Measurements from ENCODE around the gene CRYL1.

Gene CRYL1

GRCh38 chr13:20559659-20560356 lies 34.2 kb upstream of the CRYL1 start:
- Histone ChIP-seq H3K27me3 (ENCODE audit: insufficient read depth, poor library complexity, severe bottlenecking) (no peaks in the 10 kb centered on the region), H3K4me3 (replicated peaks; ENCODE audit: insufficient read depth, low read length) (no peak overlapping the region), H3K27ac (replicated peaks) (no peak overlapping the region)
- TF ChIP-seq, protein P1, sequence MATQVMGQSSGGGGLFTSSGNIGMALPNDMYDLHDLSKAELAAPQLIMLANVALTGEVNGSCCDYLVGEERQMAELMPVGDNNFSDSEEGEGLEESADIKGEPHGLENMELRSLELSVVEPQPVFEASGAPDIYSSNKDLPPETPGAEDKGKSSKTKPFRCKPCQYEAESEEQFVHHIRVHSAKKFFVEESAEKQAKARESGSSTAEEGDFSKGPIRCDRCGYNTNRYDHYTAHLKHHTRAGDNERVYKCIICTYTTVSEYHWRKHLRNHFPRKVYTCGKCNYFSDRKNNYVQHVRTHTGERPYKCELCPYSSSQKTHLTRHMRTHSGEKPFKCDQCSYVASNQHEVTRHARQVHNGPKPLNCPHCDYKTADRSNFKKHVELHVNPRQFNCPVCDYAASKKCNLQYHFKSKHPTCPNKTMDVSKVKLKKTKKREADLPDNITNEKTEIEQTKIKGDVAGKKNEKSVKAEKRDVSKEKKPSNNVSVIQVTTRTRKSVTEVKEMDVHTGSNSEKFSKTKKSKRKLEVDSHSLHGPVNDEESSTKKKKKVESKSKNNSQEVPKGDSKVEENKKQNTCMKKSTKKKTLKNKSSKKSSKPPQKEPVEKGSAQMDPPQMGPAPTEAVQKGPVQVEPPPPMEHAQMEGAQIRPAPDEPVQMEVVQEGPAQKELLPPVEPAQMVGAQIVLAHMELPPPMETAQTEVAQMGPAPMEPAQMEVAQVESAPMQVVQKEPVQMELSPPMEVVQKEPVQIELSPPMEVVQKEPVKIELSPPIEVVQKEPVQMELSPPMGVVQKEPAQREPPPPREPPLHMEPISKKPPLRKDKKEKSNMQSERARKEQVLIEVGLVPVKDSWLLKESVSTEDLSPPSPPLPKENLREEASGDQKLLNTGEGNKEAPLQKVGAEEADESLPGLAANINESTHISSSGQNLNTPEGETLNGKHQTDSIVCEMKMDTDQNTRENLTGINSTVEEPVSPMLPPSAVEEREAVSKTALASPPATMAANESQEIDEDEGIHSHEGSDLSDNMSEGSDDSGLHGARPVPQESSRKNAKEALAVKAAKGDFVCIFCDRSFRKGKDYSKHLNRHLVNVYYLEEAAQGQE (IDR thresholded peaks at IDR 0.05; ENCODE audit: insufficient replicate concordance, low read depth), result no peak
- no peak for TF ChIP-seq GABPA (IDR thresholded peaks at IDR 0.05; ENCODE audit: low read depth)
- TF ChIP-seq POLR2AphosphoS5 (IDR thresholded peaks at IDR 0.05; ENCODE audit: low read depth), result no peak
- TF ChIP-seq SPI1 (IDR thresholded peaks at IDR 0.05; ENCODE audit: borderline replicate concordance, low read depth), result no peak
- TF ChIP-seq, protein P2, sequence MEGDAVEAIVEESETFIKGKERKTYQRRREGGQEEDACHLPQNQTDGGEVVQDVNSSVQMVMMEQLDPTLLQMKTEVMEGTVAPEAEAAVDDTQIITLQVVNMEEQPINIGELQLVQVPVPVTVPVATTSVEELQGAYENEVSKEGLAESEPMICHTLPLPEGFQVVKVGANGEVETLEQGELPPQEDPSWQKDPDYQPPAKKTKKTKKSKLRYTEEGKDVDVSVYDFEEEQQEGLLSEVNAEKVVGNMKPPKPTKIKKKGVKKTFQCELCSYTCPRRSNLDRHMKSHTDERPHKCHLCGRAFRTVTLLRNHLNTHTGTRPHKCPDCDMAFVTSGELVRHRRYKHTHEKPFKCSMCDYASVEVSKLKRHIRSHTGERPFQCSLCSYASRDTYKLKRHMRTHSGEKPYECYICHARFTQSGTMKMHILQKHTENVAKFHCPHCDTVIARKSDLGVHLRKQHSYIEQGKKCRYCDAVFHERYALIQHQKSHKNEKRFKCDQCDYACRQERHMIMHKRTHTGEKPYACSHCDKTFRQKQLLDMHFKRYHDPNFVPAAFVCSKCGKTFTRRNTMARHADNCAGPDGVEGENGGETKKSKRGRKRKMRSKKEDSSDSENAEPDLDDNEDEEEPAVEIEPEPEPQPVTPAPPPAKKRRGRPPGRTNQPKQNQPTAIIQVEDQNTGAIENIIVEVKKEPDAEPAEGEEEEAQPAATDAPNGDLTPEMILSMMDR (IDR thresholded peaks at IDR 0.05; ENCODE audit: insufficient read depth, low read length), result no peak
- DNase-seq (ENCODE audit: low read depth in 1 of 2, low spot score in 1 of 2), result no peak

- TF ChIP-seq GABPA (IDR thresholded peaks at IDR 0.05; ENCODE audit: low read depth) (no peak), POLR2AphosphoS5 (IDR thresholded peaks at IDR 0.05; ENCODE audit: low read depth) (no peak), SPI1 (IDR thresholded peaks at IDR 0.05; ENCODE audit: borderline replicate concordance, low read depth) (no peak)
- TF ChIP-seq, protein P1 (IDR thresholded peaks at IDR 0.05; ENCODE audit: insufficient replicate concordance, low read depth), result peak; percentile 76
- no peak overlapping the region for H3K4me3 ChIP-seq (replicated peaks; ENCODE audit: insufficient read depth, low read length)
- no peak for DNase-seq (ENCODE audit: low read depth in 1 of 2, low spot score in 1 of 2)
- H3K27me3 ChIP-seq (ENCODE audit: insufficient read depth, poor library complexity, severe bottlenecking), result no peaks in the 10 kb centered on the region
- no peak overlapping the region for H3K27ac ChIP-seq (replicated peaks)
Observed at GRCh38 chr13:20558982-20559381, 33.3 kb upstream of the CRYL1 start.

DNA sequence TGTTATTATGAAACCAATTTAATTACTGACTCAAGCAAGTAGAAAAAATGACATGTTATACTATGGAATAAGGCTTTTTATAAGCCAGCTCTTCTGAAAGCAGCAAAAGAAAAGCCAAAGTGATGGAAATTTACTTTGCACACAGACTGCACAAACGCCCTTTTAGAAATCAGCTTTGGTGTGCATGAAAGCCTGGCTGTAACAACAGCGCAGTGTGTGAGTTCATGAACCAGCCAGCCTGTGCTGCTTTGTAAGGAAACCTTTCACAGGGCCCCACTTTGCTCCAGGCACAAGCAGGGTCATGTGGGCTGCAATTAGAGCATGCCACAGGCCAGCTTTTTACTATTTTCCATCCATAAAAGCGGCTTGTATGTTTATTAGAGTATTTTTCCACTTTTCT lies 27.7 kb upstream of the CRYL1 start:
- no peaks in the 10 kb centered on the region for H3K27me3 ChIP-seq (ENCODE audit: insufficient read depth, poor library complexity, severe bottlenecking)
- TF ChIP-seq, protein P2 (IDR thresholded peaks at IDR 0.05; ENCODE audit: insufficient read depth, low read length), result no peak
- TF ChIP-seq POLR2AphosphoS5 (IDR thresholded peaks at IDR 0.05; ENCODE audit: low read depth) (no peak), SPI1 (IDR thresholded peaks at IDR 0.05; ENCODE audit: borderline replicate concordance, low read depth) (no peak), GABPA (IDR thresholded peaks at IDR 0.05; ENCODE audit: low read depth) (no peak)
- TF ChIP-seq, protein P1 (IDR thresholded peaks at IDR 0.05; ENCODE audit: insufficient replicate concordance, low read depth), result no peak
- DNase-seq (ENCODE audit: low read depth in 1 of 2, low spot score in 1 of 2), result no peak
- no peak overlapping the region for H3K27ac ChIP-seq (replicated peaks)
- H3K4me3 ChIP-seq (replicated peaks; ENCODE audit: insufficient read depth, low read length), result no peak overlapping the region
